HG02763 (cell line): ENCODE measurements around the gene VLDLR.
A peak's percentile ranks its signal among the peaks of the same experiment; 100 is the strongest.

ENCODE experiments used
- ATAC-seq: cut with Tn5 transposase; IDR thresholded peaks from one replicate; pipeline ENCODE4 v1.9.1; 2021; ENCODE audit warnings: mild to moderate bottlenecking, moderate library complexity; ENCODE audit not compliant: unreplicated experiment

VLDLR gene

GRCh38 chr9:2662496-2662895 lies 40.9 kb downstream of the VLDLR start:
- ATAC-seq, result no peak

GRCh38 chr9:2663461-2664173 lies 42.0 kb downstream of the VLDLR start:
- no peak for ATAC-seq

GRCh38 chr9:2664174-2665065 lies 42.8 kb downstream of the VLDLR start:
- ATAC-seq, result no peak

GRCh38 chr9:2666569-2666968 lies 45.0 kb downstream of the VLDLR start:
- ATAC-seq, result no peak

DNA sequence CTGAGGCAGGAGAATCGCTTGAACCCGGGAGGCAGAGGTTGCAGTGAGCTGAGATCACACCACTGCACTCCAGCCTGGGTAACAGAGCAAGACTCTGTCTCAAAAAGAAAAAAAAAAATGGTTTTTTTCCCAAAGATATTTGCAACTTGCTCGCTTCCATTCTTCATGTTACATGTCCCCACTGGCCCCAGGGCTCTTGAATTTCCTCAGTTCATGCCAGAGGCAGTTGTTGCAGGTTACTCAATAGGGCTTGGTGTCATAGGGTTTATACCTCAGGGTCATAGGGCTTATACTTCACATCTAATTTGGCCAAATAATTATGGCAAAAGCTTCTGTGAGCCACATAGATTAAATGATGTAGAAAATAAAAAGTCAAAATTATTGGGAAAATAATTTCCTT lies 51.6 kb downstream of the VLDLR start:
- no peak for ATAC-seq

DNA sequence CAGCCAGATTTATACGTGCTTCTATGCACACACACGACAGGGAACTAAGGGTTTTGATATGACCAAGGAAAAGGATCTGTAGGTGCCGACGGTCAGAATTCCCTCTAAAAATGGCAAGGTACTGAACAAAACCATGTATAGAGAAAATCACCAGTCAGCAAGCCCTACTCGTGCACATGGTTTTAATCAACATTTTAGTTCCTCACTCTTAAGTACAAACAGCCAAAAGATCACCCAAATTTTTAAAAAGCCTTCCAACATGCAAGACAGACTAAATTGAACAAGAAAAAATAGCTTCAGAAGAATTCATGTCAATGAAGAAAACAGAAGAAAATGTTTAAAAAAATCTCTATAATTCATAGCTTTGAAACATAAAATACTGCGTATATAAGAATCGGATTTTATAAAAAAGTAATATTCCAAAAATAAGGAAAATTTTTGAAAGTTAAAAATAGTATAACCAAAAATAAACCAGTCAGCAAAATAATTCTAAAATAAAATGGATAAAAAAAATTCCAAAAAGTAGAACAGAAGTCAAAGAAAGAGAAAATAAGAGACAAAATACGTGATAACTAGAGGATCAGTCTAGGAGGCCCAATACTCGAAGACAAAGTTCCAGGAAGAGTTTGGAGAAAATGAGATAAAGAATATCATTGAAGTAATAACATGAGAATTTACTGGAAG lies 52.7 kb downstream of the VLDLR start:
- no peak for ATAC-seq

DNA sequence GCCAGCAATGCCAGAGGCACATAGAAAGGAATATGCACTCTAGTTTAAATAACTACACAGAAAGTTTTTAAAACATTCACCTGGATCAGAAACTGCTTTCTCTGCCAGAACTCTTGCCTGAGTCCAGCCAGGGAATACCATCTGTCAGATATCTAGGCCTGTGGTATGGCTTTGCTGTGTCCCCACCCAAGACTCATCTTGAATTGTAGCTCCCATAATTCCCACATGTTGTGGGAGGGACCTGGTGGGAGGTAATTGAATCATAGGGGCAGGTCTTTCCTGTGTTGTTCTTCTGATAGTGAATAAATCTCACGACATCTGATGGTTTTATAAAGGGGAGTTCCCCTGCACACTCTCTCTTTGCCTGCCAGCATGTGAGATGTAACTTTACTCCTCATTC lies 54.2 kb downstream of the VLDLR start:
- no peak for ATAC-seq

DNA sequence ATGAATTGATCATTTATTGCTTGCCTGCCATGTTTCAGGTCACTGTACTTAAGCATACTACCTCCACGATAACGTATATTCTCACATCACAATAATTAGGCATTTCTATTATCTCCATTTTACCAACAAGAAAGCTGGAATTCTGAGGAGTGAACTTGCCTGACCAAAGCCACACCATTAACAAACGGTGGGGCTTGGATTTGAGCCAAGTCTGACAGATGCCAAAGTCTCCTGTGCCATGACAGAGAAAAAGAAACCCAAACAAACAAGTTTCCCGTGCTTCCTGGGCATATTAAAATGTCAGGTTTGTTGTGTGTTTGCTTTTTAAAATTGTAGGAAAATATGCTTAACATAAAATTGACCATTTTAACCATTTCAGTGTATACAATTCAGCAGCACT lies 54.9 kb downstream of the VLDLR start:
- no peak for ATAC-seq

DNA sequence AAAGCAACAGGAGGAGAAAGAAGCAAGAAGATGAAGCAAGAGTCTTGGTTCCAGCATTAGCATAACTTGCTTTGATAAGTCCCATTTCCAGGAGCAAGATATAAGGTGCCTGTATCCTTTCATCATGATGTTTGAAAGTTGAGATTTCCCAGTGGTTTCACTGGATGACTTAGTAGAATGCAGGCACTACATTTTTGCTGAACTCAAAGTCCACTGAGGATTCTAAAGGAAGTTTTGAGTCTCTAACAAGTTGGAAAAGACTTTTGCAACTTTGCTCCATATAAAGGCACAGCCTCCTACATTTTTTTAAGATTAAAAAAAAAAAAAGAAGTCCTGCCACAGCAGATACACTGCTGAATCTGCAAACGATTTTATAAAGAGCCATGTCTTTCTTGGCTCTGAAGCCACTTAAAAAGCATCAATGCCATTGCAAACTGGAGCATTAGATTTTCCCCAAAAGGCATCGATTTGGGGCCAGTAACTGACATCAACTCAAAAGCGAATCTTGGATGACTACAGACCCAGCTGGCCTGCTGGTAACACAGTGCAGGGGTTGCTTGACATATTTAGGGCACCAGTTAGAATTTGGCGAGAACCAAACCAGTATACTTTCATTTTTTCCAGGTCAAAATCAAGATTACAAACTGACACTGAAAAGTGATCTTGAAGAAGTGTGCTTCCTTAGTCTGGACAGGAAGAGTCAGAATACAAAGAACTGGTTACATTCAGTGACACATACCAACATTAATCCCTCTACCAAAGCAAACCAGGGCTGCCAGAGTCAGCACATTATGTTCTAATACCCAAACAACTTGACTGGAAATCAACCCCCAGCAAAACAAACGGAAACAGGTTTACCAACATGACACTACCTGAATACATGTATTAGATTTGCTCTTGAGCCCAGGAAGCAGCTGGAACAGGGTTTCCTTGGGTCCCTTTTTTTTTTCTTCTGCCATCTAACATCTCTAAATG lies 56.6 kb downstream of the VLDLR start:
- no peak for ATAC-seq

DNA sequence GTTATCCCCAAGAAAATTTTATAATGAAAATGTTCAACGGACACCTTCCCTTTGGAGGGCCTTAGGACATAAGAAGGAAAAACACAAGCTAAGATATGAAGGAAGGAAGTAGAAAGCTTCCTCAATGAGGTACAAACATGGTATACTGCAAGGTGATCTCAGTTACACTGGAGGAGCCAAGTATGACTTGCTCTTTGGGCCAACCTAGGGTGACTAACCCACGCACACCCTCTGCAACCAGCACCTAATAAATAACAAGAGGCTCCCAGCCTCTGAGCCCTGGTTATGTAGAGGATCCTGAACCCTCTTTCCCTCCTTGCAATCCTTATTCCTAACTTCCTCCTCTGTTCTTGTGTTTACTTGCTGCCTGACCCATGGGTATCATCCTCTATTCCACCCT lies 57.4 kb downstream of the VLDLR start:
- ATAC-seq, result no peak

GRCh38 chr9:2681981-2682380 lies 60.4 kb downstream of the VLDLR start:
- ATAC-seq, result no peak

DNA sequence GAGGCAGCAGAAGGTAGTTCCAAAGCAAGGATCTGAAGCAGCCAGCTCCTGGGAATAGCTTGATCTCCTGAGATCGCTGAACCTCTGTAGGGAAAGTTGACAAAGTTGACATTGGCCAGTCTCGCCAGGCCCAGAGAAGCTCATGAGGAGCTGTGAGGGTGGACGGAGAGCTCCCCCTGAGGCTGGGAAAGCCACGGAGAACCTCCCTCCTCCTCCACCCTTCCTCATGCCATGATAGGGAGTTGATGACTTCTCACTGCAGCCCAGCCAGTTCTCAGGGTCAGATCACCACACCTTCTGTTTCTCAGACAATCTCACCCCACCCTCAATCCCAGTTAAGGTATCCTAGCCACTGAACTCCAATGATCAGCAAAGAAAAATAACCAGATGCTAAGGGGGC lies 65.3 kb downstream of the VLDLR start:
- ATAC-seq, result no peak

DNA sequence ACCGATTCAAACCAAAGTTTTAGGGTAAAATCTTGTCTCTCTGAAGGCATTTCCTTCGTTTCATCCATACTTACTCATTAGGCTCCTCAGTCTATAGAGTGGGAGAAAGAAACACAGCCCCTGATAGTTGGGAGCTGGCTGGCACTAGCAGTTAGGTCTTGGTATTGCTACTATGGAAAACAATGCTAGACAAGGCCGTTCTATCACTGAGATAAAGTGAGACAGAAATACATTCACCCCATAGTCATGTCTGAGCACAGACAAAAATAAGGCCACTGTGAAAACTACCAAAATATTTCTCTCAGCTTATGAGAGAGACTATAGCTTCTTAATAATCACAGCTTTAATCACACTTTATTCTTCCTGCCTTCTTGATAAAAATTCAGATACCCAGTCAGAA lies 67.0 kb downstream of the VLDLR start:
- ATAC-seq, result no peak

DNA sequence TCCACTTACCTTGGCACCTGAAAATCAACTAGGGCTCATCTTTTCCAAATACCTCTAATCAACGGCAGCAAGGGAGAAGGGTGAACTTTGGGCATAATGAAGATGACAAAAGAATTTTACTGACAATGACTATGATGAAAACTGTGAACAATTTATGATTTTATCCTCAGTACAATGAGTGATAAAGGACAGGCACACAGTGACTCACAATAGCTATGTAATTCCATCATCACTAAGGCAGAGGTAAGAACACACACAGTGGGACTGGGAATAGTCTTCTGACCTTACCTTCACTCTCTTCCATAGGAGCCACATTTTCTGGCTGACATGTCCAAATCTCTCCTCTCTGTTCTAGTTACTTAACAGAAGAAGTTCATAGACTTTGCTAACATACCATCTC lies 69.6 kb downstream of the VLDLR start:
- ATAC-seq, result no peak

GRCh38 chr9:2691626-2692025 lies 70.0 kb downstream of the VLDLR start:
- ATAC-seq, result no peak

DNA sequence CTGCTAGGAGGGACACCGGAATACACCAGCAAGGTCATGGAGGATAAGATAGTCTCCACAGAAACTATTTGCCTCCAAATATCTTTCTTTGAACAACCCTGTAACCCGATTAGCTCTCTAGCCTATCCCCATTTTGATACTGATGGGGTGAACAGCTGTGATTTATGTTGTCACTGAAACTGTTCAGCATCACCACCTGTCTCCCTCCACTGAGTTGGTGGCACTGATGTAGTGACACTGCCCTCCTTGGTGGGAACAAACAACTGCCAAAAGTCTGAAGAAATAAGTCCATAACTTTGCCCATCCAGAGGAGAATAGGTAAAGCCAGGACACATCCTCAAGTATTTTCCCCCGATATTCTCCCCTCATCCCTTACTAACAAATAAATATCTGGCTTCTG lies 71.5 kb downstream of the VLDLR start:
- no peak for ATAC-seq

DNA sequence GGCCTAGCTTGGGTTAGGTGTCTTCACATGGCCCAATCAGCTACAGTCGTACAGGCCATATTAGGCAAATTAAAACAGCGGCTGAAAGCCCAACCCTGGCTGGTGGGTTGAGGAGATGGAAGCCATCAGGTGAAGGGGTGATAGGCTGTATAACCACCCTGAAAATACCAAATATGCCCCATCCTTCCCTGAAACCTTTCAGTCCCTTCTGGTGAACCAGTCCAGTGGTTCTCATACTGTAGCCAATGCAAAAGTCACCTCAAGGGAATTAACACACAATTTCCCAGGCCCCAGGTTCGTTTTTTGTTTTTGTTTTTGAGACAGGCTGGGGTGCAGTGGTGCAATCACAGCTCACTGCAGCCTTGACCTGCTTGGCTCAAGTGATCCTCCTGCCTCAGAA lies 75.9 kb downstream of the VLDLR start:
- ATAC-seq, result peak; percentile 92

DNA sequence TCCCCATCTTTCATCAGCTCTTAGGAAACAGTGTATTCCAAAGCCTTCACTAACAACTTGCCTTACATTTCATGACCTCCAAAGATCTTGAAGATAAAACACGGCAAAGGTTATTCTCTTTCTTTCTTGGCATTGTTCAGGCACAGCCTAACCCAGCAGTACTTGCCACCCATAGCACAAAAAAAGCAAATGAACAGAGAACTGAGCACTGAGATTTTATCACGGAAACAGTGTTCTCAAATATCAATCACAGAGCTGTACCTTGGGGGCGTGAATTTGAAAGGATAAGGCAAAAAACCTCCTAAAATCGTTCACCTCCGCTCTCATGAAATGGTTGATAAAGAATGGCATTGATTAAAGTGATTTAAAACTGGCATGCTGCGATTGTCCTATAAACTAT lies 78.8 kb downstream of the VLDLR start:
- no peak for ATAC-seq

DNA sequence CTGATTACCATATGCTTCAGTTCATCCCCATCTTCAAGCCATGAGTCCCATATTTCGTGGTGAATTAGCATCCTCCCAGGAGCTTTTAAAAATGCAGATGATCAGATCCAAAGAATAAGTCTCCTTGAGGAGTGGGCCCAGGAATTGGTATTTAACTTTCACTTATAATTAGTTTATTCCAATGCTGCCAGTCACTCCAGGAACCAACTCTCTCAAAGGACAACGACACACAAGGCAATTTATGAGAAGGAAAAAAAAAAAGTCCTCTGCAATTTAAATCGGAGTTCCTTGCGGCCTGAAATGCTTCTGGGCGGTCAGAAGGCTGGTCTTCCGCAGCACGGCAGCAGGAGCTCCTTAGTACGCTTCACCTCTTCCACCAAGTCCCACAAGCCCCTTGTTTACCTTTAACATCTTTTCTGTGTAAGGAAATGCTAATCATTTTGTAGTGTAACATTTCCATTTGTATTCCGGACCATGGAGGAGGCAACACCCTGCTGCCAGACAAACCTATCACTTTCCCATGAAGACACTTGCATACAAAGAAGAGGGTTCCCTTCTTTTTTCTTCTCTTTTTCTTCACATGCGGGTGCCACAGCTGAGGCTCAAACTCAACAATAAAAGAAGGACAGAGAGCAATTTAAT lies 79.4 kb downstream of the VLDLR start:
- no peak for ATAC-seq

DNA sequence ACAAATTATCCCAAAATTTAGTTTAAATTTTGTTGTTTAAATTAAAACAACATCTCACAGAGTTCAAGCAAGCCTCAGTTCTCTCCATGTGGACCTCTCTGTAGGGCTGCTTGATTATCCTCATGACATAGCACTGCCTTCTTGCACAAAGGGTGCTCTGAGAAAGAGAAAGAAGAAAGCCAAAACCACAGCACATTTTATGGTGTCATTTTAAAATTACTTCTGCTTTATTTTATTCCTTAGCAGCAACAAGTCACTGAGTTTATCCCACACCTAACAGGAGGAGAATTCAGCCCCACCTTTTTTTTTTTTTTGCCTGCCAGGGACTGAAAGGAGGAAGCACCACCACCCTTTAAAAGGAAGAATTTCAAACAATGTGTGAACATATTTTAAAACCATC lies 82.9 kb downstream of the VLDLR start:
- no peak for ATAC-seq
